Astrocyte (in vitro differentiated cells and primary cell): ENCODE measurements around the gene TRIB2. TPM values are rescaled to one million over a fixed set of nuclear protein-coding genes. Genes with fewer than 3 reads are reported as not detected.

Experiments
- DNase-seq: peaks from one replicate; pipeline ENCODE4 v3.0.0-alpha.2; 2010; ENCODE audit warnings: low read depth
- FAIRE-seq: peaks from 2 replicates; lab custom pipeline; 2011; peaks lifted over from hg19 to GRCh38; lab: Jason Lieb, UNC
- H2AFZ ChIP-seq: 2 replicates; pipeline ENCODE4 v1.6.0; 2012; ENCODE audit warnings: low read depth, low read length, inconsistent platforms
- H3K27ac ChIP-seq: 2 replicates; pipeline ENCODE4 v1.5.1; 2011; ENCODE audit warnings: low read depth, low read length, inconsistent platforms
- H3K27me3 ChIP-seq: 2 replicates; pipeline ENCODE4 v1.6.0; 2011; ENCODE audit warnings: low read length, inconsistent platforms; ENCODE audit not compliant: insufficient read depth
- H3K36me3 ChIP-seq: 2 replicates; pipeline ENCODE4 v1.5.1; 2011; ENCODE audit warnings: low read length, inconsistent platforms; ENCODE audit not compliant: insufficient read depth
- H3K4me1 ChIP-seq: 2 replicates; pipeline ENCODE4 v1.5.1; 2011; ENCODE audit warnings: low read length, inconsistent platforms; ENCODE audit not compliant: insufficient read depth
- H3K4me2 ChIP-seq: 2 replicates; pipeline ENCODE4 v1.6.0; 2012; ENCODE audit warnings: low read length, inconsistent platforms
- H3K4me3 ChIP-seq: 2 replicates; pipeline ENCODE4 v1.5.1; 2011; ENCODE audit warnings: low read depth, mild to moderate bottlenecking, low read length, inconsistent platforms; ENCODE audit not compliant: insufficient read depth
- H3K79me2 ChIP-seq: 2 replicates; pipeline ENCODE4 v1.6.0; 2012; ENCODE audit warnings: mild to moderate bottlenecking, low read length, inconsistent platforms; ENCODE audit not compliant: insufficient read depth
- H3K9ac ChIP-seq: 2 replicates; pipeline ENCODE4 v1.6.0; 2012; ENCODE audit warnings: mild to moderate bottlenecking, low read length, inconsistent platforms
- H3K9me3 ChIP-seq: 2 replicates; pipeline ENCODE4 v1.5.1; 2012; ENCODE audit warnings: low read depth, mild to moderate bottlenecking, low read length, inconsistent platforms; ENCODE audit not compliant: insufficient read depth
- H4K20me1 ChIP-seq: 2 replicates; pipeline ENCODE4 v1.6.0; 2012; ENCODE audit warnings: low read length, inconsistent platforms; ENCODE audit not compliant: insufficient read depth
- H3K27ac Mint-ChIP-seq: one replicate; pipeline ENCODE4 v1.8.0; 2021; ENCODE audit warnings: mild to moderate bottlenecking, mixed read lengths; ENCODE audit not compliant: unreplicated experiment
- H3K27me3 Mint-ChIP-seq: one replicate; pipeline ENCODE4 v1.8.0; 2021; ENCODE audit warnings: low read depth, mixed read lengths; ENCODE audit not compliant: unreplicated experiment
- H3K36me3 Mint-ChIP-seq: one replicate; pipeline ENCODE4 v1.8.0; 2021; ENCODE audit warnings: low read depth, mixed read lengths; ENCODE audit not compliant: unreplicated experiment
- H3K4me1 Mint-ChIP-seq: one replicate; pipeline ENCODE4 v1.8.0; 2021; ENCODE audit warnings: low read depth, mixed read lengths; ENCODE audit not compliant: unreplicated experiment
- H3K4me3 Mint-ChIP-seq: one replicate; pipeline ENCODE4 v1.8.0; 2021; ENCODE audit warnings: mild to moderate bottlenecking, moderate library complexity, mixed read lengths; ENCODE audit not compliant: unreplicated experiment
- H3K9me3 Mint-ChIP-seq: one replicate; pipeline ENCODE4 v1.8.0; 2021; ENCODE audit warnings: mild to moderate bottlenecking, mixed read lengths; ENCODE audit not compliant: unreplicated experiment
- EZH2 ChIP-seq: IDR thresholded peaks from 2 replicates; pipeline ENCODE4 v1.6.1; 2012; ENCODE audit warnings: mild to moderate bottlenecking, low read length, inconsistent platforms; ENCODE audit not compliant: insufficient read depth
- total RNA-seq: library from RNA; stranded (reverse); gene quantifications from 2 replicates; pipeline ENCODE4 v1.2.1, GENCODE V29; 2021
- TF ChIP-seq, protein P1 (sequence below): IDR thresholded peaks from 2 replicates; pipeline ENCODE4 v1.5.1; 2011; ENCODE audit warnings: low read depth, mild to moderate bottlenecking, inconsistent platforms, low read length, moderate library complexity; ENCODE audit not compliant: insufficient read depth

The TRIB2 gene
- total RNA-seq, 1 donor from 2014 or later = 22.6 TPM

DNA sequence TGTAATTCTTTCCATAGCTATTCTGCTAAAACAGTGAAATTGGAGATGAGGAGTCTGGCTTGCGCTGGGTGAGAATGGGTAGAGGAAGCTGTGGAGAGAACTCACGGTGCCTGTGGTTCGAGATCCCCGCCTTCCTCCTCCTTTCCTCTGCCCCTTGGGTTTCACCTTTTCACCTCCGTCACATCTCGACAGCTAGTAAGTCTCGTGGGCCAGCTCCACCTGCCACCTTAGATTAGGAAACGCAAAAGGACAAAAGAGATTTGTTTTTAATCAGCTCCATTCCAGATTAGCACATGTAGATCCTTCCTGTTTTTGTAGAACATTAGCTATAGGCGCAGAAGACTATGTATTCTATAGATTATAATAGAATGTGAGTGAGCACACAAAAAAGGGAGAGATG is 20.6 kb downstream of the TRIB2 start:
- Histone ChIP-seq H3K9me3 (no peaks in the 10 kb centered on the region), H2AFZ (no peak overlapping the region), H3K36me3 (peaks cover 18% of the 10 kb centered on the region), H3K4me2 (no peak overlapping the region), H3K4me1 (peaks cover 10% of the 10 kb centered on the region), H3K79me2 (peaks cover 65% of the 10 kb centered on the region), H3K27ac (no peak overlapping the region), H4K20me1 (peaks cover 86% of the 10 kb centered on the region), H3K9ac (no peak overlapping the region), H3K27me3 (no peaks in the 10 kb centered on the region), H3K4me3 (no peak overlapping the region)
- Mint-ChIP-seq H3K27me3 (no peaks in the 10 kb centered on the region), H3K9me3 (no peaks in the 10 kb centered on the region), H3K4me3 (no peak overlapping the region), H3K36me3 (peaks cover 43% of the 10 kb centered on the region), H3K4me1 (peaks cover 14% of the 10 kb centered on the region), H3K27ac (no peak overlapping the region)
- FAIRE-seq (no peak), DNase-seq (no peak)
- TF ChIP-seq, protein P1, sequence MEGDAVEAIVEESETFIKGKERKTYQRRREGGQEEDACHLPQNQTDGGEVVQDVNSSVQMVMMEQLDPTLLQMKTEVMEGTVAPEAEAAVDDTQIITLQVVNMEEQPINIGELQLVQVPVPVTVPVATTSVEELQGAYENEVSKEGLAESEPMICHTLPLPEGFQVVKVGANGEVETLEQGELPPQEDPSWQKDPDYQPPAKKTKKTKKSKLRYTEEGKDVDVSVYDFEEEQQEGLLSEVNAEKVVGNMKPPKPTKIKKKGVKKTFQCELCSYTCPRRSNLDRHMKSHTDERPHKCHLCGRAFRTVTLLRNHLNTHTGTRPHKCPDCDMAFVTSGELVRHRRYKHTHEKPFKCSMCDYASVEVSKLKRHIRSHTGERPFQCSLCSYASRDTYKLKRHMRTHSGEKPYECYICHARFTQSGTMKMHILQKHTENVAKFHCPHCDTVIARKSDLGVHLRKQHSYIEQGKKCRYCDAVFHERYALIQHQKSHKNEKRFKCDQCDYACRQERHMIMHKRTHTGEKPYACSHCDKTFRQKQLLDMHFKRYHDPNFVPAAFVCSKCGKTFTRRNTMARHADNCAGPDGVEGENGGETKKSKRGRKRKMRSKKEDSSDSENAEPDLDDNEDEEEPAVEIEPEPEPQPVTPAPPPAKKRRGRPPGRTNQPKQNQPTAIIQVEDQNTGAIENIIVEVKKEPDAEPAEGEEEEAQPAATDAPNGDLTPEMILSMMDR = no peak
- no peak for TF ChIP-seq EZH2

DNA sequence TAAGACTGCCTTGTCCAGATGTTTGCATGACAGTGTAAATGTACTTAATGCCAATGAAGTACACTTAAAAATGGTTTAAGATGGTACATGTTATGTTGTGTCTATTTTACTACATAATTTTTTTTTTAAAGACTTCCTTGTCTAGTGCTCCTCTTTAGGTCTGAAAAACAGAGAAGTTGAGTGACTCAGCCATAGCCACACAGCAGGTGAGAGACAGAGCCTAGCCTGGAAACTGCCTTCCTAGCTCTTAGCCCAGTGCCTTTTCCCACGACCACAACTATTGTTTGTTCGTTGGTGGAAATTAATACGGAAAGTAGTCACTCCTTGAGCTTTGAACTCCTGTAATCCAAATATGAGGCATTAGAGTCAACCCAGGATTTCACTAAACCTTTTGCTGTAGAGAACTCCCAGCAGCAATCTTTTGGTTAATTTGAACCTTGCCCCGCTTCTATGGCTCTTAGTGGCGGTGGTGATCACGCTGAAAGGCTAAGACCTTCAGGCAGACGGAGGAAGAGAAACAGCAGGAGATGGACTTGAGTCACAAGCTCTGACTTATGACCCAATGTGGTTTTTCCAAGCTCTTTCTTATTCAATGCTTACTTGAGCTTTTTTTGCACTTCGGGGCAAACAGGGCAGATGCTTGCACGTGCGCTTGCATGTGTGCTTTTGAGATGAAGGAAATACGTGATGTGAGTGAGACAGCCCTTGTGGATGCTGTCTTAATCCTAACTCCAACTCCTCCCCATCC is 21.2 kb downstream of the TRIB2 start:
- peaks cover 59% of the 10 kb centered on the region for H3K79me2 ChIP-seq
- Mint-ChIP-seq H3K4me1 (peaks cover 14% of the 10 kb centered on the region), H3K27ac (no peak overlapping the region), H3K9me3 (no peaks in the 10 kb centered on the region), H3K4me3 (no peak overlapping the region), H3K27me3 (no peaks in the 10 kb centered on the region), H3K36me3 (peaks cover 42% of the 10 kb centered on the region)
- H2AFZ ChIP-seq = no peak overlapping the region
- peaks cover 81% of the 10 kb centered on the region for H4K20me1 ChIP-seq
- H3K27me3 ChIP-seq = no peaks in the 10 kb centered on the region
- H3K4me1 ChIP-seq = peaks cover 10% of the 10 kb centered on the region
- H3K9ac ChIP-seq = no peak overlapping the region
- no peak for TF ChIP-seq EZH2
- TF ChIP-seq, protein P1 = no peak
- no peaks in the 10 kb centered on the region for H3K9me3 ChIP-seq
- peak overlapping the region; percentile 44 for H3K27ac ChIP-seq
- H3K36me3 ChIP-seq = peaks cover 24% of the 10 kb centered on the region
- DNase-seq (peak; percentile 73), FAIRE-seq (no peak)
- H3K4me2 ChIP-seq = peak overlapping the region; percentile 23
- no peak overlapping the region for H3K4me3 ChIP-seq

DNA sequence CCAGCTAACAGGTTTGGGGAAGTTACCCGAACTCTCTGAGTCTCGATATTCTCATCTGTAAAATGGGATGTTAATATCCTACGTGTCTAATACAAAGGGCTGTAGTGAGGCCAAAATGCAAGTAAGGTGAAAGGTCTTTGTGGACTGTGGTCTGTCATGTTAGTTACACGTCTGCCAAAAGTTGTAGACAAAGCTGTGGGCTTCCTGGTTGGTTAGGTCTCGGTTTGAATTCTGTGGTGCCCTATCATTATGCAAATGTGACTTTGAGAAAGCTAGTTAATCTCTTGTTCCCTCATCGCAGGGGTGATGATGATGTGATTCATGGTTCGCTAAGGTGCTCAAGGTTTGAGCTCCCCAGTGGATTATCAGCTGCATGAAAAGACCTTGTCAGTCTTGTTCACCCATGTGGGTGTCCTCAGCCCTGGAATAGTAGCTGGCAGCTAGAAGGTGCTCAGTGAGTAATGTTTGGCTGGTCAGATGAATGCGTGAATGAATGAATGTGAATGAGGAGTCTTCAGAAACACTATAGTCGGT is 23.1 kb downstream of the TRIB2 start:
- H3K9me3 ChIP-seq = no peaks in the 10 kb centered on the region
- peaks cover 40% of the 10 kb centered on the region for H3K79me2 ChIP-seq
- H3K27me3 ChIP-seq = no peaks in the 10 kb centered on the region
- H3K4me1 ChIP-seq = peaks cover 10% of the 10 kb centered on the region
- H3K36me3 ChIP-seq = peaks cover 21% of the 10 kb centered on the region
- Mint-ChIP-seq H3K27ac (no peak overlapping the region), H3K9me3 (no peaks in the 10 kb centered on the region), H3K27me3 (no peaks in the 10 kb centered on the region), H3K36me3 (peaks cover 41% of the 10 kb centered on the region), H3K4me3 (no peak overlapping the region), H3K4me1 (peaks cover 14% of the 10 kb centered on the region)
- DNase-seq = no peak
- no peak for TF ChIP-seq EZH2
- TF ChIP-seq, protein P1 = no peak
- H2AFZ ChIP-seq = no peak overlapping the region
- no peak overlapping the region for H3K9ac ChIP-seq
- FAIRE-seq = no peak
- H4K20me1 ChIP-seq = peaks cover 63% of the 10 kb centered on the region
- no peak overlapping the region for H3K4me3 ChIP-seq
- H3K27ac ChIP-seq = no peak overlapping the region
- H3K4me2 ChIP-seq = no peak overlapping the region
